H1 (cell line): ENCODE results near the gene RASD1. TPM values are rescaled to one million over a fixed set of nuclear protein-coding genes. Genes with fewer than 3 reads are reported as not detected.

Experiments
- CTCF ChIA-PET: fragments of 300-600 bp; sonication (Branson Sonifier 250); formaldehyde crosslinking; loops from one replicate; lab custom pipeline; 2021; ENCODE audit not compliant: partially characterized antibody; lab: Charles Lee
- POLR2A ChIA-PET: fragments of 300-600 bp; sonication (Branson Sonifier 250); formaldehyde crosslinking; loops from one replicate; lab custom pipeline; 2021; ENCODE audit warnings: inconsistent platforms; ENCODE audit not compliant: partially characterized antibody; lab: Charles Lee
- DNase-seq, 2 experiments: peaks; one replicate each; pipeline versions ENCODE4 v3.0.0 to v3.0.0-alpha.2; 2010 to 2022; ENCODE audit warnings: low spot score in 2 of 2, low read depth in 1 of 2, mixed read lengths in 1 of 2
- FAIRE-seq: peaks from 2 replicates; lab custom pipeline; 2011; peaks lifted over from hg19 to GRCh38; lab: Jason Lieb, UNC
- H2AFZ ChIP-seq: 2 replicates; pipeline ENCODE4 v1.8.1; 2012; ENCODE audit warnings: low read length, inconsistent platforms
- H2AK5ac ChIP-seq: 2 replicates; pipeline ENCODE4 v1.6.1; 2013; ENCODE audit warnings: low read depth, low read length
- H2BK120ac ChIP-seq: replicated peaks from 2 replicates; pipeline ENCODE3; 2013; ENCODE audit warnings: low read depth, low read length, inconsistent platforms
- H2BK12ac ChIP-seq: 2 replicates; pipeline ENCODE4 v1.6.1; 2013; ENCODE audit warnings: low read depth, low read length
- H2BK15ac ChIP-seq: 2 replicates; pipeline ENCODE4 v1.6.1; 2013; ENCODE audit warnings: low read length
- H2BK20ac ChIP-seq: 2 replicates; pipeline ENCODE4 v1.6.1; 2013; ENCODE audit warnings: low read length
- H2BK5ac ChIP-seq: 2 replicates; pipeline ENCODE4 v1.6.1; 2013; ENCODE audit warnings: low read depth, low read length
- H3K14ac ChIP-seq: 2 replicates; pipeline ENCODE4 v1.6.1; 2013; ENCODE audit warnings: inconsistent platforms; ENCODE audit not compliant: insufficient read length
- H3K18ac ChIP-seq: 2 replicates; pipeline ENCODE4 v1.6.1; 2013; ENCODE audit warnings: low read length; ENCODE audit errors: extremely low read depth
- H3K23ac ChIP-seq: 2 replicates; pipeline ENCODE4 v1.6.1; 2013; ENCODE audit warnings: inconsistent platforms; ENCODE audit not compliant: insufficient read length
- H3K23me2 ChIP-seq: 2 replicates; pipeline ENCODE4 v1.6.1; 2013; ENCODE audit warnings: low read depth, low read length
- H3K27ac ChIP-seq: 2 replicates; pipeline ENCODE4 v1.6.1; 2011; ENCODE audit warnings: low read depth, low read length, inconsistent platforms
- H3K27me3 ChIP-seq, 4 experiments: replicated peaks in 1 of 4; 1 replicate in 1 of 4; 2 replicates in 3 of 4; pipeline versions ENCODE4 v1.6.1 to v1.8.1; 2011 to 2013; ENCODE audit warnings: low read length in 3 of 4, mild to moderate bottlenecking in 3 of 4, inconsistent platforms in 2 of 4, mixed read lengths in 2 of 4, moderate library complexity in 1 of 4; ENCODE audit not compliant: control insufficient read depth in 3 of 4, insufficient read depth in 3 of 4; ENCODE audit errors: extremely low read depth in 1 of 4
- H3K36me3 ChIP-seq, 4 experiments: 2 replicates each; pipeline versions ENCODE4 v1.6.1 to v1.8.1; 2011 to 2013; ENCODE audit warnings: mild to moderate bottlenecking in 4 of 4, low read length in 3 of 4, moderate library complexity in 2 of 4, control low read depth in 1 of 4, inconsistent platforms in 1 of 4; ENCODE audit not compliant: insufficient read depth in 4 of 4, control insufficient read depth in 2 of 4
- H3K4ac ChIP-seq: replicated peaks from 2 replicates; pipeline ENCODE3; 2013; ENCODE audit warnings: low read length, low read depth, mixed read lengths, inconsistent platforms; ENCODE audit not compliant: insufficient read length
- H3K4me1 ChIP-seq, 4 experiments: replicated peaks in 1 of 4; 1 replicate in 1 of 4; 2 replicates in 3 of 4; pipeline versions ENCODE4 v1.6.1 to v1.8.1; 2011 to 2013; ENCODE audit warnings: low read length in 3 of 4, inconsistent platforms in 2 of 4, mixed read lengths in 1 of 4; ENCODE audit not compliant: insufficient read depth in 4 of 4, control insufficient read depth in 3 of 4
- H3K4me2 ChIP-seq, 2 experiments: 2 replicates each; pipeline versions ENCODE4 v1.6.1 to v1.8.1; 2011 to 2013; ENCODE audit warnings: low read depth in 2 of 2, low read length in 2 of 2, control low read depth in 1 of 2, inconsistent platforms in 1 of 2, mild to moderate bottlenecking in 1 of 2; ENCODE audit not compliant: insufficient read depth in 1 of 2
- H3K4me3 ChIP-seq, 4 experiments: fragments of 200-600, 300-600 bp in 1 of 4; sonication (generic), shearing (Covaris generic), sonication (Bioruptor Twin) in 1 of 4; 2 replicates each; pipeline versions ENCODE4 v1.5.1 to v1.8.1; 2011 to 2016; ENCODE audit warnings: low read length in 4 of 4, low read depth in 3 of 4, control low read depth in 2 of 4, inconsistent platforms in 2 of 4, mild to moderate bottlenecking in 2 of 4, mixed read lengths in 1 of 4, moderate library complexity in 1 of 4; ENCODE audit not compliant: insufficient read depth in 2 of 4; ENCODE audit errors: extremely low read depth in 1 of 4
- H3K56ac ChIP-seq: replicated peaks from 2 replicates; pipeline ENCODE3; 2013; ENCODE audit warnings: low read depth, mild to moderate bottlenecking, mixed read lengths, low read length, inconsistent platforms; ENCODE audit not compliant: insufficient read length
- H3K79me1 ChIP-seq: 2 replicates; pipeline ENCODE4 v1.6.1; 2013; ENCODE audit warnings: low read depth, low read length, control low read depth
- H3K79me2 ChIP-seq, 2 experiments: 2 replicates each; pipeline versions ENCODE4 v1.6.1 to v1.8.1; 2012 to 2013; ENCODE audit warnings: low read length in 2 of 2, mild to moderate bottlenecking in 2 of 2, inconsistent platforms in 1 of 2; ENCODE audit not compliant: insufficient read depth in 2 of 2, control insufficient read depth in 1 of 2
- H3K9ac ChIP-seq, 4 experiments: replicated peaks in 1 of 4; 1 replicate in 1 of 4; 2 replicates in 3 of 4; pipeline versions ENCODE4 v1.6.1 to v1.8.1; 2011 to 2013; ENCODE audit warnings: low read depth in 3 of 4, low read length in 3 of 4, control low read depth in 2 of 4, mild to moderate bottlenecking in 2 of 4, moderate library complexity in 2 of 4, inconsistent platforms in 1 of 4; ENCODE audit errors: extremely low read depth in 1 of 4
- H3K9me3 ChIP-seq, 2 experiments: 2 replicates each; pipeline versions ENCODE4 v1.6.1 to v1.8.1; 2012 to 2013; ENCODE audit warnings: mild to moderate bottlenecking in 2 of 2, moderate library complexity in 2 of 2, control low read depth in 1 of 2, inconsistent platforms in 1 of 2, low read depth in 1 of 2, low read length in 1 of 2, mixed read lengths in 1 of 2; ENCODE audit not compliant: insufficient read depth in 2 of 2
- H4K20me1 ChIP-seq, 2 experiments: replicated peaks in 1 of 2; 2 replicates each; pipeline versions ENCODE3 to v1.8.1; 2011 to 2013; ENCODE audit warnings: inconsistent platforms in 2 of 2, low read length in 2 of 2, mild to moderate bottlenecking in 1 of 2; ENCODE audit not compliant: insufficient read depth in 2 of 2, control insufficient read depth in 1 of 2
- H4K5ac ChIP-seq: 2 replicates; pipeline ENCODE4 v1.6.1; 2013; ENCODE audit warnings: low read length, low read depth, mixed read lengths, inconsistent platforms; ENCODE audit not compliant: insufficient read length
- H4K8ac ChIP-seq: 2 replicates; pipeline ENCODE4 v1.8.0; 2013; ENCODE audit warnings: mild to moderate bottlenecking, moderate library complexity, low read length, inconsistent platforms; ENCODE audit not compliant: insufficient read depth; ENCODE audit errors: extremely low read depth
- H4K91ac ChIP-seq: replicated peaks from 2 replicates; pipeline ENCODE3; 2013; ENCODE audit warnings: low read length, mixed read lengths, inconsistent platforms; ENCODE audit not compliant: insufficient read length
- BACH1 ChIP-seq: IDR thresholded peaks from 2 replicates; pipeline ENCODE4 v1.6.1; 2012; ENCODE audit warnings: low read length, improper control_type of control experiment
- CEBPB ChIP-seq: IDR thresholded peaks from 2 replicates; pipeline ENCODE4 v1.6.1; 2012; ENCODE audit warnings: low read depth, low read length
- EP300 ChIP-seq, 2 experiments: IDR thresholded peaks; 1 replicate in 1 of 2; 2 replicates in 1 of 2; pipeline ENCODE4 v1.6.1; 2011 to 2012; ENCODE audit warnings: low read depth in 2 of 2, low read length in 2 of 2, mild to moderate bottlenecking in 2 of 2, borderline replicate concordance in 1 of 2, inconsistent platforms in 1 of 2, moderate library complexity in 1 of 2
- FOSL1 ChIP-seq: IDR thresholded peaks from 2 replicates; pipeline ENCODE4 v1.6.1; 2011; ENCODE audit warnings: mild to moderate bottlenecking, low read depth, low read length, moderate library complexity; ENCODE audit not compliant: insufficient read depth
- KDM5A ChIP-seq: fragments of 200-600 bp; IDR thresholded peaks from 2 replicates; pipeline ENCODE4 v1.7.1; 2012; ENCODE audit warnings: mild to moderate bottlenecking, low read length, inconsistent platforms, mixed read lengths
- MAX ChIP-seq: IDR thresholded peaks from 2 replicates; pipeline ENCODE4 v1.6.1; 2012; ENCODE audit warnings: inconsistent platforms
- RBBP5 ChIP-seq: IDR thresholded peaks from 2 replicates; pipeline ENCODE4 v1.7.1; 2012; ENCODE audit warnings: low read depth, mild to moderate bottlenecking, inconsistent platforms, low read length, moderate library complexity, borderline replicate concordance
- SP2 ChIP-seq: IDR thresholded peaks from 2 replicates; pipeline ENCODE4 v1.6.1; 2012; ENCODE audit warnings: mild to moderate bottlenecking, low read length, inconsistent platforms
- TAF1 ChIP-seq: IDR thresholded peaks from 2 replicates; pipeline ENCODE4 v1.6.1; 2011; ENCODE audit warnings: mild to moderate bottlenecking, low read depth, low read length
- WGBS, 2 experiments: shearing (Covaris generic) in 1 of 2; methylation state at CpG; one replicate each; pipeline versions ENCODE4 v1.1.6 to v1.1.7; 2013 to 2015; ENCODE audit warnings: low lambda C conversion rate in 2 of 2, mixed read lengths in 2 of 2, inconsistent platforms in 1 of 2, low coverage in 1 of 2, missing lambda C conversion rate in 1 of 2; ENCODE audit not compliant: insufficient replicate concordance in 2 of 2, insufficient coverage in 1 of 2, insufficient read length in 1 of 2; ENCODE audit errors: extremely low coverage in 1 of 2, missing lambda C conversion rate in 1 of 2; 5-methylcytosine and 5-hydroxymethylcytosine counted together
- polyA plus RNA-seq, 7 experiments: library from polyadenylated mRNA; depleted of rRNA in 3 of 7; stranded (reverse) in 5 of 7; unstranded in 2 of 7; fragments of >200 nt in 5 of 7; fragments of 200-250 nt in 2 of 7; gene quantifications; 1 replicate in 5 of 7; 2 replicates in 1 of 7; 4 replicates in 1 of 7; pipeline versions ENCODE4 v1.2.1 to v1.2.3, GENCODE V29; 2011 to 2013; ENCODE audit warnings: missing spikeins in 2 of 7, mixed read lengths in 2 of 7
- total RNA-seq: library from RNA; stranded (reverse); fragmentation: NEBNext Ultra II Directional; extraction: Animal tissue kit (Norgen Biotek cat#: 25700); gene quantifications from 2 replicates; pipeline ENCODE4 v1.2.1, GENCODE V29; 2021

Gene RASD1
- total and polyA plus RNA-seq, 2 of the 8 experiments (the other 6 are each of a cell fraction or from before 2014, with no cell fraction given): 2.3 to 2.6 TPM

- Histone ChIP-seq H3K56ac (no peak overlapping the region), H4K20me1 (peaks cover 4 to 8% of the 10 kb centered on the region in 2 experiments), H2BK15ac (no peak overlapping the region), H2BK5ac (no peak overlapping the region), H3K4me1 (no peaks in the 10 kb centered on the region), H3K23ac (no peak overlapping the region), H2BK12ac (no peak overlapping the region), H3K36me3 (peaks cover 0 to 16% (median 5%) of the 10 kb centered on the region in 4 experiments; a peak in 5 of 8 replicates), H3K27me3 (no peaks in the 10 kb centered on the region), H4K91ac (no peak overlapping the region), H3K27ac (no peak overlapping the region), H2BK120ac (no peak overlapping the region), H3K9ac (no peak overlapping the region), H4K5ac (no peak overlapping the region), H3K9me3 (no peaks in the 10 kb centered on the region), H3K4me3 (no peak overlapping the region), H3K23me2 (no peaks in the 10 kb centered on the region), H3K4ac (no peak overlapping the region), H3K79me1 (peaks cover 12% of the 10 kb centered on the region), H3K4me2 (no peak overlapping the region), H3K14ac (no peak overlapping the region), H2BK20ac (no peak overlapping the region), H2AFZ (no peak overlapping the region), H4K8ac (peak overlapping the region; percentile 47; the same call in 1 of the 2 replicates), H3K18ac (no peak overlapping the region), H3K79me2 (peaks cover 5 to 43% of the 10 kb centered on the region in 2 experiments), H2AK5ac (no peak overlapping the region)
- WGBS, 2 experiments: 81% methylated on average over 6 of the region's 6 CpGs; no CpG with 5 or more reads in 1 of the 2 experiments
- FAIRE-seq (no peak), DNase-seq (no peak)
- ChIA-PET POLR2A (no interaction called here), CTCF (no interaction called here)
- TF ChIP-seq CEBPB: no peak
- no peak for TF ChIP-seq EP300 (IDR thresholded peaks at IDR 0.05; ENCODE audit: borderline replicate concordance in 1 of 2, low read depth in 2 of 2, low read length in 2 of 2)
- TF ChIP-seq BACH1: no peak
- TF ChIP-seq MAX: no peak
- no peak for TF ChIP-seq RBBP5
- no peak for TF ChIP-seq FOSL1
- no peak for TF ChIP-seq SP2
- TF ChIP-seq TAF1: no peak
- TF ChIP-seq KDM5A: no peak
Measured at GRCh38 chr17:17485420-17485819, 10.8 kb downstream of the RASD1 start.
